GM19324 (cell line): ENCODE data around the gene RNPS1.
A peak's percentile ranks its signal among the peaks of the same experiment; 100 is the strongest.

Experiments
- ATAC-seq: cut with Tn5 transposase; IDR thresholded peaks from one replicate; pipeline ENCODE4 v1.9.1; 2021; ENCODE audit warnings: mild to moderate bottlenecking, moderate library complexity; ENCODE audit not compliant: unreplicated experiment, low FRiP score

Gene RNPS1, protein sequence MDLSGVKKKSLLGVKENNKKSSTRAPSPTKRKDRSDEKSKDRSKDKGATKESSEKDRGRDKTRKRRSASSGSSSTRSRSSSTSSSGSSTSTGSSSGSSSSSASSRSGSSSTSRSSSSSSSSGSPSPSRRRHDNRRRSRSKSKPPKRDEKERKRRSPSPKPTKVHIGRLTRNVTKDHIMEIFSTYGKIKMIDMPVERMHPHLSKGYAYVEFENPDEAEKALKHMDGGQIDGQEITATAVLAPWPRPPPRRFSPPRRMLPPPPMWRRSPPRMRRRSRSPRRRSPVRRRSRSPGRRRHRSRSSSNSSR

GRCh38 chr16:2267913-2268666, at the start of gene RNPS1:
Gene RNPS1 (minus strand): TSS chr16:2268126. CDS start chr16:2264643, 3,483 bp downstream.
- peak; percentile 86 for ATAC-seq

GRCh38 chr16:2317231-2318020, 49.5 kb upstream of the RNPS1 start:
- no peak for ATAC-seq

DNA sequence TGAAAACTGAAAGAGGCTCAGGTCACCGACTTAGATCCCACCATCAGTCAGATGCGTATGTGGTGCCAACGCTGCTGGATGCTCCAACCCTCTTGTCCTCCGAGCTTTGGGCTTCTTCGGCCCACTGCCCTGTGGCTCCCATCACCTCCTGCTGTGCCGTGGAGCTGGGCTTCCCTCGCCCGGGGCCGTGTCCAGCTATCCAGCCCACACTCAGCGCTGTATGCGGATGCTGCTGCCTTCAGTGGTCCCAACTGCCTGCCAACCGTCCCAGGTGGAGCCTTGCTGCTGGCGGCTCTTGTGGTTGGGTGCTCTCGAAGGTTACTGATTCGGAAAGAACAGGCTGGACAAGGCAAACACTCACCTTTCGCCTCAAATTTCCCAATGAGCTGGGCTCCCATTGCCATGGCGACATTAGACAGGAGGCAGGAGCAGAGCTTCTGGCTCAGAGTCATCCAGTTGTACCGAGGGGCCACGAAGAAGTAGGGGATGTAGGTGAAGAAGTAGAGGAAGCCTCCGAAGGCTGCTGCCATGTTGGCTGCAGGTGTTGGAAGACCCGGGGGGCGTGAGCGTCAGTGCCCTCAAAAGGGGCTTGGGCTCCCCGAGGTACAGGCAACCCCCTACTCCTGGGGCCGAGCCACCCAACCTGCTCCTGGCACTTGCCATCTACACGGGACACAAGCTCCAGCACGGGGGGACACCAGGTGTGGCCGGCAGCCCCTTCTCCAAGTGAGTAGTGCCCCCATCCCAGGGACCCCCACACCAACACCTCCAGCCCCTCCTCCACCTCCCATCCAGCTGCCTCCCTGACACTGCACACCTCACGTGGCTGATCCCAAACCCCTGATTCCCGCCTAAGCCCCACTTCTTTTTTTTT, 40.4 kb upstream of the RNPS1 start:
- ATAC-seq: no peak

DNA sequence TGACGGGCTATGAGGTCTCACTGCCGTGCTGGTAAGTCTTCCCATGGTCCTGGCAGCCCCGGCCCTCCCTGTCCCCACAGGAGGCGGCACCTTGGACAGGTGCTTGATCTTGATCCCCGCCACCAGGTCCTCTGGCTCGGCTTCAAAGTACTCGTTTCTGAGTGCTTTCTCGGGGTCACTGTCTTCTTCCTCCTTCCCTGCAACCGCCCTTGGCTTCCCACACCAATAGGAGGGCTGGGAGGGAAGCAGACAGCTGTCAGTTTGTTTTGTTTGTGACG, 31.9 kb upstream of the RNPS1 start:
- no peak for ATAC-seq

GRCh38 chr16:2299121-2299914, 31.4 kb upstream of the RNPS1 start:
- no peak for ATAC-seq

- ATAC-seq: no peak
These were observed 30.7 kb upstream of the RNPS1 start for GRCh38 chr16:2298621-2299020.

DNA sequence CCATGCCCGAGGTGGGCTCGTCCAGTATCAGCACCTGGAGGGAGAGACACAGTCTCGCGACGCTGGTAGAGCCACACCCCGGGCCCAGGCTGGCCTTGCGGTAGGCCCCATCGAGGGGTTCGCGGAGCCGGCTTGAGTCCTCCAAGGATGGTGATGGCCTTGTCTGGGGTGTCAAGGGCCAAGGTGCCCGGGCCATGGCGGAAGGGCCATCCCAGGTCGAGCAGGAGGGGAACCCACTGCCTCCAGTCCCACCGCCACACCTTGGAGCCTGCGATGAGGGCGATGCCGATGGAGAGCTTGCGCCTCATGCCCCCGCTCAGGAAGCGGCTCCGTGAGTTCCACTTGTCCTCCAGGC, 29.6 kb upstream of the RNPS1 start:
- ATAC-seq: no peak

- no peak for ATAC-seq
These were observed 29.0 kb upstream of the RNPS1 start for GRCh38 chr16:2296661-2297505.

- ATAC-seq: no peak
These were observed 27.3 kb upstream of the RNPS1 start for GRCh38 chr16:2295056-2295798.

DNA sequence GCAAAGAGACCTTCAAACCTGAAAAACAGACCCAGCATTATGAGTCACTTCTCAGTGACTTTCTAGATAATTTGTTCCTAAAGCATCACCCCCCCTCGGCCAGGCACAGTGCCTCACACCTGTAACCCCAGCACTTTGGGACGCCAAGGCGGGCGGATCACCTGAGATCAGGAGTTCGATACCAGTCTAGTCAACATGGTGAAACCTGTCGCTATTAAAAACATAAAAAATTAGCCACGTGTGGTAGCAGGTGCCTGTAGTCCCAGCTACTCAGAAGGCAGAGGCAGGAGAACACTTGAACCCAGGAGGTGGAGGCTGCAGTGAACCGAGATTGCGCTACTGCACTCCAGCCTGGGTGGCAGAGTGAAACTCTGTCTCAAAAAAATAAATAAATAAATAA, 24.3 kb upstream of the RNPS1 start:
- ATAC-seq: no peak

DNA sequence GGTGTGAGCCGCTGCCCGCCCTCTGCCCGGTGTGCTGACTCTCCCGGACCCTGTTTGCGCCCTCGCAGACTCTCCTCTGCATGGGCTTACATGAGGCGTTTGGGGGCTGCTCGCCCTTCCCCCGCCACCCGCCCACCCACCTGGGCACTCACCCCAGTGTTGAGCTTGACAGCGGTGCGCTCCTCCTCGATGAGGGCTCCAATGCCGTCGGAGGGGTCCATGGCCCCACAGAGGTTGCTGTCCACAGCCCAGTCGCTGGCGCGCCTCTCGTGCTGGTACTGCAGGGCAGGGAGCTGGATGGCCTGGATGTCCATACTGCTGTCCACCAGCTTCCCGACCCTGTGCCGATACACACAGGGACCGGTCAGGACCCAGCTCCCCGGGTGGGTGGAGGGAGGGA, 21.4 kb upstream of the RNPS1 start:
- ATAC-seq: no peak

DNA sequence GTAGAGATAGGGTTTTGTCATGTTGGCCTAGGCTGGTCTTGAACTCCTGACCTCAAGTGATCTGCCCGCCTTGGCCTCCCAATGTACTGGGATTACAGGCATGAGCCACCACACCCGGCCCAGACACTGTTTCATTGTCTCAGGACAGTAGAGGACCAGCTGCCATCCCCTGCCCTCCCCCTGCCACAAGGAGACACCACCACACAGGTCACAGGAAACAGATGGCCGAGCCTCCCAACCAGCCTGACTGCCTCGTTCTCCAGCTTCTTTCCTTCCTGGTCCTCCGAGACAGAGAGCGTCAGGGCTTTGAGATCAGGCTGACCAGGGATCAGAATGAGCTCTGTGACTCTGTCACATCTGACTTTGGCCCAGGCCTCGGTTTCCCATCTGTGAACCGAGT, 20.8 kb upstream of the RNPS1 start:
- ATAC-seq: no peak

- ATAC-seq: no peak
These were observed 20.1 kb upstream of the RNPS1 start for GRCh38 chr16:2287916-2288547.

- ATAC-seq: no peak
These were observed 18.6 kb upstream of the RNPS1 start for GRCh38 chr16:2286550-2286949.

- no peak for ATAC-seq
These were observed 17.8 kb upstream of the RNPS1 start for GRCh38 chr16:2285731-2286191.

DNA sequence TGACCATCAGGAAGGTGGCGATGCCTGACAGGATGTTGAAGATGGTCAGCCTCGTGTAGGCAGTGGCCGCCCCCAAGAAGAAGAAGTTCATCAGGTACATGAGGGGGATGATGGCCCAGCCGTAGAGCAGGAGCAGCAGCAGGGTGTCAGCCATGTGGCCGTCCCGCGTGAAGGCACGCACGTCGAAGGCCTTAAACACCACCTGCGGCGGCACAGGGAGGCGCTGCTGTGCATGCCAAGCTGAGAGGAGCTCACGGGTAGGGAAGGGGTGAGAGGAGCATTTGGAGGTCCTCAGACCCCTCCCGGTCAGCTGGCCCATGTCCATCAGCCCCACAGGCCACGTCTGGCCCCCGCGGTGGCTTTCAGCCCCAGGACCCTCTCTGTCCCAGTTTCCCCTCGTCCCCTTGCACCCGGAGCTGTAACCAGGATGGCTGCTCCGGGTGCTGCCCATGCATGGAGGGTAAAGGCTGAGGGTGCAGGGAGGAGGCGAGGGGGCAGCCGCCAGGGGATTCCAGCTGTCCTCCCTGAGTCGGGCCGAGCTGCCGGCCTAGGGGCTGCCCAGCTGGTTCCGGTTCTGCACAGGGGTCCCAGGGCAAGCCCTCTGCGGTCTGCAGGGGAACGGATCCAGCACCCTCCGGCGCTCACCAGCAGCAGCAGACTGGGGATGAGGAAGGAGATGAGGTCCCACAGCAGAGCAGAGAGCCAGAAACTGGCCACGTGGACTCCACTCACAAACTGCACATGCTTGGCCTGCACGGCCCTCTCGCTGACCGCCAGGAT, 17.1 kb upstream of the RNPS1 start:
- no peak for ATAC-seq
